ENCODE data around the gene NDUFAF8. TPM values are rescaled to one million over a fixed set of nuclear protein-coding genes. Genes with fewer than 3 reads are reported as not detected.

Gene NDUFAF8
- total RNA-seq, 1 experiment from 2014 or later = 102 TPM

DNA sequence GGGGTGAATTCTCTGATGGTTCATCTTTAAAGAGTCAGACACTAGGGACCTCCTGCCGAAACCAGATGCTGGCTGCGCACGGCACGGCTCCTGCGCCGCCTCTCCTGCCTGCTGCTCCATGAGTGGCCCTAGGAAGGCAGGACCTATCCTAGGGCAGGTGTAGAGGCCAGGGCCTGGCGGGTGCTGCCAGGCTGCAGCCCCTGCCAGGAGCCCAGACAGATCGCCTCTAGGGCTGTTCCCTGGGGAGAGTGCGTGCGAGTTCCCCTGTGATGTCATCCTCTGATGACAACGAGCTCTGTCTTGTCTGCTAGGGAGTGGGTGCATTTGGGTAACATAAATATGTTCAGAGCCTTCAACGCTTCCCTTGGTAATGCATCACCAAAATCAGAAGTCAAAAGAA is 32.1 kb downstream of the NDUFAF8 start (continued):
- TF ChIP-seq, protein P1, sequence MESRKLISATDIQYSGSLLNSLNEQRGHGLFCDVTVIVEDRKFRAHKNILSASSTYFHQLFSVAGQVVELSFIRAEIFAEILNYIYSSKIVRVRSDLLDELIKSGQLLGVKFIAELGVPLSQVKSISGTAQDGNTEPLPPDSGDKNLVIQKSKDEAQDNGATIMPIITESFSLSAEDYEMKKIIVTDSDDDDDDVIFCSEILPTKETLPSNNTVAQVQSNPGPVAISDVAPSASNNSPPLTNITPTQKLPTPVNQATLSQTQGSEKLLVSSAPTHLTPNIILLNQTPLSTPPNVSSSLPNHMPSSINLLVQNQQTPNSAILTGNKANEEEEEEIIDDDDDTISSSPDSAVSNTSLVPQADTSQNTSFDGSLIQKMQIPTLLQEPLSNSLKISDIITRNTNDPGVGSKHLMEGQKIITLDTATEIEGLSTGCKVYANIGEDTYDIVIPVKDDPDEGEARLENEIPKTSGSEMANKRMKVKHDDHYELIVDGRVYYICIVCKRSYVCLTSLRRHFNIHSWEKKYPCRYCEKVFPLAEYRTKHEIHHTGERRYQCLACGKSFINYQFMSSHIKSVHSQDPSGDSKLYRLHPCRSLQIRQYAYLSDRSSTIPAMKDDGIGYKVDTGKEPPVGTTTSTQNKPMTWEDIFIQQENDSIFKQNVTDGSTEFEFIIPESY (IDR thresholded peaks at IDR 0.05; ENCODE audit: extremely low read depth, insufficient replicate concordance, low read length) = no peak
- TF ChIP-seq POLR2A (IDR thresholded peaks at IDR 0.05; ENCODE audit: borderline replicate concordance, extremely low read depth, insufficient read depth, insufficient read length) = no peak
- TF ChIP-seq EZH2 (IDR thresholded peaks at IDR 0.05) = no peak
- no peak for TF ChIP-seq CEBPB (IDR thresholded peaks at IDR 0.05; ENCODE audit: low read depth)
- no peak for TF ChIP-seq ELF1 (IDR thresholded peaks at IDR 0.05; ENCODE audit: borderline replicate concordance, low read depth)
- no peak for TF ChIP-seq SP1 (IDR thresholded peaks at IDR 0.05; ENCODE audit: low read depth)
- no peak for TF ChIP-seq CTCF (IDR thresholded peaks at IDR 0.05 in 2 of 3, conservative IDR thresholded peaks at IDR 0.05 in 1 of 3; ENCODE audit: borderline replicate concordance in 1 of 3, insufficient read depth in 1 of 3, low read depth in 2 of 3, low read length in 2 of 3)

- BruUV-seq (replicated peaks) = no TSS peak
- Histone ChIP-seq H3K4me2 (ENCODE audit: low read length) (no peak overlapping the region), H3K9ac (ENCODE audit: low read length) (no peak overlapping the region), H3K9me3 (ENCODE audit: control insufficient read depth in 1 of 2, insufficient read depth in 1 of 2, low read depth in 1 of 2, low read length in 2 of 2) (no peaks in the 10 kb centered on the region), H2AFZ (ENCODE audit: low read depth, low read length, poor library complexity, severe bottlenecking) (no peak overlapping the region), H3K36me3 (ENCODE audit: control insufficient read depth in 1 of 2, insufficient read depth in 2 of 2, low read length in 2 of 2) (peaks cover 37 to 45% of the 10 kb centered on the region in 2 experiments), H3K79me2 (ENCODE audit: insufficient read depth, low read length) (0 out of 2 replicates have a peak, but pooled peaks cover 3% of the 10 kb centered on the region), H3K9me2 (ENCODE audit: insufficient read depth) (no peaks in the 10 kb centered on the region), H4K20me1 (ENCODE audit: insufficient read depth) (no peaks in the 10 kb centered on the region), H3K4me3 (replicated peaks in 1 of 2; ENCODE audit: low read depth in 1 of 2, low read length in 2 of 2) (no peak overlapping the region), H3K27me3 (ENCODE audit: insufficient read depth, low read length) (no peaks in the 10 kb centered on the region), H3K4me1 (ENCODE audit: control insufficient read depth in 1 of 2, insufficient read depth in 2 of 2, low read length in 2 of 2) (no peaks in the 10 kb centered on the region), H3K27ac (ENCODE audit: low read depth, low read length) (no peak overlapping the region)
- intact Hi-C loops (cut with micrococcal nuclease) = no loop called here
- ChIA-PET POLR2A (no interaction called here), RAD21 (ENCODE audit: low non-redundant PET in 1 of 2, low total read pairs in 2 of 2, uncharacterized antibody in 2 of 2, unreplicated experiment in 2 of 2) (no interaction called here), CTCF (no interaction called here)
- DNase-seq (ENCODE audit: low read depth, low spot score) (no peak), ATAC-seq (no peak)
- TF ChIP-seq MAX (IDR thresholded peaks at IDR 0.05) (no peak), EZH2 (IDR thresholded peaks at IDR 0.05) (no peak), YY1 (IDR thresholded peaks at IDR 0.05; ENCODE audit: extremely low read depth, insufficient replicate concordance, low read depth, low read length) (no peak), SIN3A (IDR thresholded peaks at IDR 0.05; ENCODE audit: low read depth) (no peak), ZNF274 (IDR thresholded peaks at IDR 0.05; ENCODE audit: low read depth, low read length) (no peak), ATF3 (IDR thresholded peaks at IDR 0.05) (no peak), CBX3 (IDR thresholded peaks at IDR 0.05; ENCODE audit: low read depth) (no peak), JUND (IDR thresholded peaks at IDR 0.05) (no peak)
Observed at GRCh38 chr17:81272616-81273015, 33.5 kb downstream of the NDUFAF8 start.

Measured in HCT116 (cell line).